Transverse colon (tissue), 4 donors: Measurements from ENCODE around the gene DLX2. TPM values are rescaled to one million over a fixed set of nuclear protein-coding genes. Genes with fewer than 3 reads are reported as not detected.

Source experiments
- DNase-seq: peaks from one replicate; pipeline ENCODE4 v3.0.0-alpha.2; 2019
- H3K27ac ChIP-seq, 4 donors: fragments of 200-600 bp; sonication (generic); 2 replicates each; pipeline ENCODE4 v1.5.1; 2016 to 2018; ENCODE audit warnings: inconsistent platforms in 4 of 4
- H3K27me3 ChIP-seq: fragments of 200-600 bp; sonication (generic); 2 replicates; pipeline ENCODE4 v1.5.1; 2017; ENCODE audit warnings: inconsistent platforms
- H3K36me3 ChIP-seq, 4 donors: fragments of 200-600 bp; sonication (generic); 2 replicates each; pipeline ENCODE4 v1.5.1; 2017 to 2019; ENCODE audit warnings: inconsistent platforms in 4 of 4
- H3K4me1 ChIP-seq, 4 donors: fragments of 200-600 bp; sonication (generic); 2 replicates each; pipeline ENCODE4 v1.5.1; 2017 to 2020; ENCODE audit warnings: inconsistent platforms in 4 of 4
- H3K4me3 ChIP-seq, 4 donors: fragments of 200-600 bp; sonication (generic); 1 replicate in 1 of 4; 2 replicates in 3 of 4; pipeline versions ENCODE4 v1.5.1 to v1.6.1; 2017 to 2019; ENCODE audit warnings: inconsistent platforms in 4 of 4
- H3K9me3 ChIP-seq, 2 donors: fragments of 200-600 bp; sonication (generic); 2 replicates each; pipeline ENCODE4 v1.5.1; 2017 to 2019; ENCODE audit warnings: inconsistent platforms in 2 of 2
- CTCF ChIP-seq, 5 experiments: fragments of 200-600 bp in 3 of 5; fragments of 450-650 bp in 2 of 5; sonication (generic) in 3 of 5; IDR thresholded peaks; 1 replicate in 2 of 5; 2 replicates in 3 of 5; pipeline ENCODE4 v1.5.1; 2016 to 2017; ENCODE audit warnings: antibody characterized with exemption in 5 of 5, inconsistent platforms in 3 of 5, mild to moderate bottlenecking in 2 of 5, moderate library complexity in 1 of 5
- EP300 ChIP-seq: sonication (generic); formaldehyde crosslinking; IDR thresholded peaks from one replicate; pipeline ENCODE4 v1.6.1; 2017; ENCODE audit warnings: antibody characterized with exemption, low read depth
- POLR2A ChIP-seq: fragments of 450-650 bp; IDR thresholded peaks from one replicate; pipeline ENCODE4 v1.6.1; 2016; ENCODE audit warnings: antibody characterized with exemption, mild to moderate bottlenecking, moderate library complexity
- POLR2AphosphoS5 ChIP-seq, 3 donors: sonication (generic); formaldehyde crosslinking; IDR thresholded peaks; one replicate each; pipeline ENCODE4 v1.6.1; 2016; ENCODE audit warnings: antibody characterized with exemption in 3 of 3
- WGBS, 2 donors: methylation state at CpG; one replicate each; pipeline ENCODE4 v1.1.5; 2018; ENCODE audit warnings: low coverage in 1 of 2; 5-methylcytosine and 5-hydroxymethylcytosine counted together
- in situ Hi-C, 4 donors: fragments of 200-750 bp; cut with MboI; loops; one replicate each; pipeline versions ENCODE4 v1.15.0 to v1.15.1; 2017; ENCODE audit warnings: low sequenced_read_pairs in 3 of 4, low pct_ligation_motif_present in 1 of 4, low pct_unique_long_range_greater_than_20kb in 1 of 4
- intact Hi-C: fragments of 100-400 bp; cut with DNase I; formaldehyde crosslinking; loops from one replicate; pipeline ENCODE4 v1.15.1; 2023; ENCODE audit warnings: low total_unique reads
- total RNA-seq, 4 donors: library from RNA; depleted of rRNA; stranded (reverse); fragments of >200 nt; gene quantifications; one replicate each; pipeline ENCODE4 v1.1.0, GENCODE V29; 2016

Gene DLX2
- total RNA-seq, 4 donors from 2014 or later, result 0.16 TPM; not detected in 3

- in situ Hi-C loops, result no loop called here
Measured at GRCh38 chr2:172137943-172138342, 35.2 kb upstream of the DLX2 start.

DNA sequence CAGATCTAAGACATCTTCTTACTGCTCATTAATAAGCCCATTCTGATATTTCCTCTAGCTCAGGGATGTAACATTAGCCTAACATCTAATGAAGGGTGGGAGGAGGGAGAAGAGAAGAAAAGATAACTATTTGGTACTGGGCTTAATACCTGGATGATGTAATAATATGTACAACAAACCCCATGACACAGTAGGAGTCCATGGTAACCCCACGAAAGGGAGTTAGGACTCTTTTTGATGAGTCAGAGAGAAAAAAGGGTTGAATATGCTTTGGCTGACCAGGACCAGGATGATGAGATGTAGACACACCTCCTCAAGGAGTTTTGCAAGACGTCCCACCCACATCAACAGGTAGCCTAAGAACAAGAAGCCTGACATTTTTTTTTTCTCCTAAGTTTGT is 34.4 kb upstream of the DLX2 start:
- Histone ChIP-seq H3K4me3 (no peak overlapping the region), H3K9me3 (no peaks in the 10 kb centered on the region), H3K4me1 (no peaks in the 10 kb centered on the region), H3K27me3 (peaks cover 8% of the 10 kb centered on the region), H3K36me3 (no peaks in the 10 kb centered on the region), H3K27ac (no peak overlapping the region)
- in situ Hi-C loops (no loop called here), intact Hi-C loops (no loop called here)
- no peak for TF ChIP-seq EP300
- no peak for TF ChIP-seq CTCF (IDR thresholded peaks at IDR 0.05)
- TF ChIP-seq POLR2AphosphoS5 (IDR thresholded peaks at IDR 0.05), result no peak
- TF ChIP-seq POLR2A, result no peak
- DNase-seq, result no peak
- WGBS, 2 donors, result 70 to 82% methylated on average over 1 to 2 of the region's 2 CpGs

More at GRCh38 chr2:172137943-172138342, 35.2 kb upstream of the DLX2 start:
- H3K27ac ChIP-seq, result no peak overlapping the region
- H3K36me3 ChIP-seq, result no peaks in the 10 kb centered on the region
- intact Hi-C loops, result no loop called here
- TF ChIP-seq CTCF (IDR thresholded peaks at IDR 0.05) (no peak), POLR2A (no peak), EP300 (no peak), POLR2AphosphoS5 (IDR thresholded peaks at IDR 0.05) (no peak)
- DNase-seq, result no peak
- H3K4me3 ChIP-seq, result no peak overlapping the region
- H3K4me1 ChIP-seq, result no peaks in the 10 kb centered on the region
- WGBS, 2 donors, result 51 to 82% methylated on average over 2 of the region's 2 CpGs
- no peaks in the 10 kb centered on the region for H3K9me3 ChIP-seq
- H3K27me3 ChIP-seq, result peaks cover 8% of the 10 kb centered on the region

GRCh38 chr2:172135446-172135845 is 32.7 kb upstream of the DLX2 start:
- H3K27ac ChIP-seq, result no peak overlapping the region
- no peaks in the 10 kb centered on the region for H3K4me1 ChIP-seq
- peaks cover 8% of the 10 kb centered on the region for H3K27me3 ChIP-seq
- no peaks in the 10 kb centered on the region for H3K9me3 ChIP-seq
- TF ChIP-seq POLR2A (no peak), POLR2AphosphoS5 (IDR thresholded peaks at IDR 0.05) (no peak), CTCF (IDR thresholded peaks at IDR 0.05) (no peak), EP300 (no peak)
- H3K36me3 ChIP-seq, result no peaks in the 10 kb centered on the region
- 82 to 92% methylated on average over 4 of the region's 4 CpGs for WGBS, 2 donors
- DNase-seq, result no peak
- in situ Hi-C loops (no loop called here), intact Hi-C loops (no loop called here)
- H3K4me3 ChIP-seq, result no peak overlapping the region

DNA sequence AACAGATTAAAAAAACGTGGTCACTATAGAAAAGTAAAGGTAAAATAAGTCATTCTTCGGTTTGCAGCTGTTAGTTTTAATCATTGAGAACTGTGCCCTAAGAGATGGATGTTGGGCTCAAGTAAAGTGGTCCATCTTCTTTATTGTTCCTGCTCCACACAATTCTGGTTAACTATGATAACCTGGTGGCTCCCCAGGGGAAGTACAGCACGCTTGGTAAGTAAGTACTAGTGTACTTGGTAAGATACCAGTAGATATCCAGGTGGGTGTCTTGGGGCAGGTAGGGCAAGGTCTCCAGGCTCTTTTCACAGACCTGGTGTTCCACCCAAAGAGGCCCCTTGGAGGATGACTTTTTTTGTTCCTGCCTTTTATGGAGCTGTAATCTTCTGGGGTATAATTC is 31.6 kb upstream of the DLX2 start:
- H3K4me1 ChIP-seq, result no peaks in the 10 kb centered on the region

More for the DNA sequence above, 31.6 kb upstream of the DLX2 start:
- Histone ChIP-seq H3K27ac (no peak overlapping the region), H3K27me3 (peaks cover 8% of the 10 kb centered on the region), H3K9me3 (no peaks in the 10 kb centered on the region), H3K4me3 (no peak overlapping the region), H3K36me3 (no peaks in the 10 kb centered on the region)
- intact Hi-C loops, result no loop called here
- in situ Hi-C loops, result no loop called here
- WGBS, 2 donors, result 57 to 78% methylated on average over 1 to 3 of the region's 3 CpGs
- DNase-seq, result no peak
- no peak for TF ChIP-seq EP300
- TF ChIP-seq POLR2A, result no peak
- TF ChIP-seq POLR2AphosphoS5 (IDR thresholded peaks at IDR 0.05), result no peak
